PFSK-1 (cell line): ENCODE data around the gene PCSK9.

Experiments
- FOXP2 ChIP-seq: optimal IDR thresholded peaks from 2 replicates; pipeline ENCODE3; 2011; ENCODE audit warnings: borderline replicate concordance, control low read depth, inconsistent platforms; ENCODE audit not compliant: insufficient read depth; ENCODE audit errors: extremely low read length, extremely low read depth
- POLR2AphosphoS5 ChIP-seq: IDR thresholded peaks from 2 replicates; pipeline ENCODE4 v1.6.1; 2012; ENCODE audit warnings: low read depth, mild to moderate bottlenecking, control low read depth, low read length, moderate library complexity
- SIN3A ChIP-seq: IDR thresholded peaks from 2 replicates; pipeline ENCODE4 v1.6.1; 2012; ENCODE audit warnings: mild to moderate bottlenecking, low read length, moderate library complexity, borderline replicate concordance; ENCODE audit not compliant: insufficient read depth
- TAF1 ChIP-seq: IDR thresholded peaks from 2 replicates; pipeline ENCODE4 v1.6.1; 2012; ENCODE audit warnings: low read length, control low read depth, borderline replicate concordance; ENCODE audit not compliant: insufficient read depth
- TF ChIP-seq, protein P1 (sequence below), 2 experiments: IDR thresholded peaks; 2 replicates each; pipeline versions ENCODE4 v1.6.1 to v1.8.0; 2011 to 2012; ENCODE audit warnings: low read depth in 2 of 2, low read length in 2 of 2, control low read depth in 1 of 2, inconsistent platforms in 1 of 2, mild to moderate bottlenecking in 1 of 2, moderate library complexity in 1 of 2; ENCODE audit not compliant: insufficient read depth in 1 of 2

PCSK9 gene

DNA sequence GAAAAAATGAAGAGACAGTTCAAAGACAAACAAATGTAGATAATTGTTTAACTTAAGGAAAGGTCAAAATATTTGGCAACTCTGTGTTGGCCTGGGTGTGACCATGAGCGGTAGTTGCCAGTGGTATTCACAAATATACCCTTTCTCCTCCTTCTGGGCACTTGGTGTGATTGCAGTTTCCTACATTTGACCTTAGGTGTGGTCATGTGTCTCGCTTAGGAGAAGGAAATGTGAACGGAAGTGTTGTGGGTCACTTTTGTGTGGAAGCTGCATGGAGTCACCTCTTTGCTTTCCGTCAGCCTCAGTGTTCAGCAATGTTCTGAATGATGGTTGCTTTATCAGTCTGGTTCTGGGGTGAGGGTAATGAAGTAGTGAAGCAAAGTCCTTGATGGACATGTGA is 3.4 kb upstream of the PCSK9 start:
- TF ChIP-seq POLR2AphosphoS5 (no peak), SIN3A (no peak), TAF1 (no peak), FOXP2 (no peak)
- TF ChIP-seq, protein P1, sequence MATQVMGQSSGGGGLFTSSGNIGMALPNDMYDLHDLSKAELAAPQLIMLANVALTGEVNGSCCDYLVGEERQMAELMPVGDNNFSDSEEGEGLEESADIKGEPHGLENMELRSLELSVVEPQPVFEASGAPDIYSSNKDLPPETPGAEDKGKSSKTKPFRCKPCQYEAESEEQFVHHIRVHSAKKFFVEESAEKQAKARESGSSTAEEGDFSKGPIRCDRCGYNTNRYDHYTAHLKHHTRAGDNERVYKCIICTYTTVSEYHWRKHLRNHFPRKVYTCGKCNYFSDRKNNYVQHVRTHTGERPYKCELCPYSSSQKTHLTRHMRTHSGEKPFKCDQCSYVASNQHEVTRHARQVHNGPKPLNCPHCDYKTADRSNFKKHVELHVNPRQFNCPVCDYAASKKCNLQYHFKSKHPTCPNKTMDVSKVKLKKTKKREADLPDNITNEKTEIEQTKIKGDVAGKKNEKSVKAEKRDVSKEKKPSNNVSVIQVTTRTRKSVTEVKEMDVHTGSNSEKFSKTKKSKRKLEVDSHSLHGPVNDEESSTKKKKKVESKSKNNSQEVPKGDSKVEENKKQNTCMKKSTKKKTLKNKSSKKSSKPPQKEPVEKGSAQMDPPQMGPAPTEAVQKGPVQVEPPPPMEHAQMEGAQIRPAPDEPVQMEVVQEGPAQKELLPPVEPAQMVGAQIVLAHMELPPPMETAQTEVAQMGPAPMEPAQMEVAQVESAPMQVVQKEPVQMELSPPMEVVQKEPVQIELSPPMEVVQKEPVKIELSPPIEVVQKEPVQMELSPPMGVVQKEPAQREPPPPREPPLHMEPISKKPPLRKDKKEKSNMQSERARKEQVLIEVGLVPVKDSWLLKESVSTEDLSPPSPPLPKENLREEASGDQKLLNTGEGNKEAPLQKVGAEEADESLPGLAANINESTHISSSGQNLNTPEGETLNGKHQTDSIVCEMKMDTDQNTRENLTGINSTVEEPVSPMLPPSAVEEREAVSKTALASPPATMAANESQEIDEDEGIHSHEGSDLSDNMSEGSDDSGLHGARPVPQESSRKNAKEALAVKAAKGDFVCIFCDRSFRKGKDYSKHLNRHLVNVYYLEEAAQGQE (IDR thresholded peaks at IDR 0.05; ENCODE audit: insufficient read depth in 1 of 2, low read depth in 2 of 2, low read length in 2 of 2) = no peak

GRCh38 chr1:55037733-55038551 is 1.4 kb upstream of the PCSK9 start:
- TF ChIP-seq POLR2AphosphoS5 (no peak), TAF1 (no peak), FOXP2 (no peak), SIN3A (no peak)
- TF ChIP-seq, protein P1 (IDR thresholded peaks at IDR 0.05; ENCODE audit: insufficient read depth in 1 of 2, low read depth in 2 of 2, low read length in 2 of 2) = no peak

- TF ChIP-seq TAF1 (no peak), POLR2AphosphoS5 (no peak), SIN3A (no peak), FOXP2 (no peak)
- TF ChIP-seq, protein P1 (IDR thresholded peaks at IDR 0.05; ENCODE audit: insufficient read depth in 1 of 2, low read depth in 2 of 2, low read length in 2 of 2) = no peak
These were observed 853 bp upstream of the PCSK9 start for GRCh38 chr1:55038552-55038838.

GRCh38 chr1:55038974-55039341 is 390 bp upstream of the PCSK9 start:
- TF ChIP-seq SIN3A (no peak), POLR2AphosphoS5 (no peak), TAF1 (no peak), FOXP2 (no peak)
- TF ChIP-seq, protein P1 (IDR thresholded peaks at IDR 0.05; ENCODE audit: insufficient read depth in 1 of 2, low read depth in 2 of 2, low read length in 2 of 2) = no peak
